Erythroblast (primary cell): ENCODE measurements around the gene TRIM9.

Experiments used
- GATA1 ChIP-seq: IDR thresholded peaks from 2 replicates; pipeline ENCODE4 v1.6.1; 2011; ENCODE audit warnings: low read depth, mild to moderate bottlenecking, control low read depth, low read length, moderate library complexity
- POLR2A ChIP-seq: IDR thresholded peaks from 2 replicates; pipeline ENCODE4 v1.6.1; 2011; ENCODE audit warnings: mild to moderate bottlenecking, low read length

DNA sequence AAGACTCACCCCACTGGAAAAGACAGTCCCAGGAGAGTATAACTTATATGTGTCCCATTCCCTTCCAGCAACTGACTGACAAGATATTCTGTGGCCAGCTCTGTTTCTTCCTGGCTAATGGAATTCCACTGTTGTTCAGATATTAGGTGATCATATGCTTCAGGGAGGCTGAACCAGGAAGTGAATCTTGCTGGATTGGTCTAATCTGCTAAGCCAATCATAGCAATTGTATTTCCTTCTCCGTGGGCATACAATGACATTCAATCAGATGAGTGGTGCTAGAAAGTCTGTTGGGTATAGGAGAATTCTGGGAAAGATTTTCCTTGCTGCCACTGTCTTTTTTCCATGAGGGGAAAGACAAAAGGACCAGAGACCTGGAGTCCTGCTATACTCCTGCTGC, 162.7 kb downstream of the TRIM9 start:
- no peak for TF ChIP-seq POLR2A
- no peak for TF ChIP-seq GATA1
